Measurements from ENCODE around the gene SLC1A2. TPM values are rescaled to one million over a fixed set of nuclear protein-coding genes. Genes with fewer than 3 reads are reported as not detected.

The SLC1A2 gene
- total and polyA plus RNA-seq, 2 experiments from 2014 or later = 0.70 to 2.8 TPM

- no peaks in the 10 kb centered on the region for H3K36me3 Mint-ChIP-seq (ENCODE audit: low read depth)
- Histone ChIP-seq H3K36me3 (ENCODE audit: insufficient read depth) (no peaks in the 10 kb centered on the region), H2AFZ (no peak overlapping the region), H4K20me1 (replicated peaks; ENCODE audit: insufficient read depth) (no peaks in the 10 kb centered on the region), H3K4me1 (ENCODE audit: insufficient read depth) (no peaks in the 10 kb centered on the region), H3K9me2 (ENCODE audit: insufficient read depth) (no peaks in the 10 kb centered on the region), H3K27me3 (ENCODE audit: insufficient read depth) (no peaks in the 10 kb centered on the region), H3K4me3 (no peak overlapping the region), H3F3A (replicated peaks; ENCODE audit: low read depth) (no peaks in the 10 kb centered on the region), H3K4me2 (no peak overlapping the region), H3K27ac (ENCODE audit: low read depth) (no peak overlapping the region), H3K79me2 (replicated peaks; ENCODE audit: insufficient read depth) (no peaks in the 10 kb centered on the region)
- ATAC-seq (no peak), DNase-seq (ENCODE audit: low spot score) (no peak)
- peaks cover 3% of the 10 kb centered on the region; the same call in 2 of the 3 replicates for H3K4me1 Mint-ChIP-seq
- H3K27me3 Mint-ChIP-seq (ENCODE audit: insufficient read depth, low read depth, poor library complexity) = peaks cover 6% of the 10 kb centered on the region
- H3K4me3 Mint-ChIP-seq = no peak overlapping the region
- H3K9me3 Mint-ChIP-seq = no peaks in the 10 kb centered on the region
- TF ChIP-seq ZNF114 (CRISPR knock-in tag; IDR thresholded peaks at IDR 0.05) (no peak), CTCF (conservative IDR thresholded peaks at IDR 0.05; ENCODE audit: low read depth in 2 of 2) (no peak), POLR2AphosphoS5 (IDR thresholded peaks at IDR 0.05; ENCODE audit: low read depth) (no peak), JUNB (IDR thresholded peaks at IDR 0.05; ENCODE audit: unreplicated experiment) (no peak), EZH2 (IDR thresholded peaks at IDR 0.05; ENCODE audit: low read depth, unreplicated experiment) (no peak), NANOG (IDR thresholded peaks at IDR 0.05; ENCODE audit: borderline replicate concordance) (no peak), STAT1 (IDR thresholded peaks at IDR 0.05; ENCODE audit: unreplicated experiment) (no peak), REST (IDR thresholded peaks at IDR 0.05; ENCODE audit: unreplicated experiment) (no peak)
- H3K27ac Mint-ChIP-seq = no peak overlapping the region
Observed at GRCh38 chr11:35307221-35307621, 112.1 kb downstream of the SLC1A2 start.

- no peaks in the 10 kb centered on the region for H3K79me2 ChIP-seq (replicated peaks; ENCODE audit: insufficient read depth)
- no peaks in the 10 kb centered on the region for H4K20me1 ChIP-seq (replicated peaks; ENCODE audit: insufficient read depth)
- ATAC-seq (peak; percentile 99), DNase-seq (ENCODE audit: low spot score) (peak; percentile 84)
- no peak overlapping the region for H3K4me3 ChIP-seq
- no peak overlapping the region for H3K4me2 ChIP-seq
- Mint-ChIP-seq H3K27me3 (ENCODE audit: insufficient read depth, low read depth, poor library complexity) (peaks cover 6% of the 10 kb centered on the region), H3K36me3 (ENCODE audit: low read depth) (no peaks in the 10 kb centered on the region), H3K4me1 (peaks cover 3% of the 10 kb centered on the region; the same call in 2 of the 3 replicates), H3K9me3 (no peaks in the 10 kb centered on the region), H3K4me3 (no peak overlapping the region), H3K27ac (no peak overlapping the region)
- H2AFZ ChIP-seq = no peak overlapping the region
- H3F3A ChIP-seq (replicated peaks; ENCODE audit: low read depth) = no peaks in the 10 kb centered on the region
- H3K4me1 ChIP-seq (ENCODE audit: insufficient read depth) = no peaks in the 10 kb centered on the region
- no peaks in the 10 kb centered on the region for H3K9me2 ChIP-seq (ENCODE audit: insufficient read depth)
- H3K36me3 ChIP-seq (ENCODE audit: insufficient read depth) = no peaks in the 10 kb centered on the region
- H3K27ac ChIP-seq (ENCODE audit: low read depth) = no peak overlapping the region
- H3K27me3 ChIP-seq (ENCODE audit: insufficient read depth) = no peaks in the 10 kb centered on the region
- TF ChIP-seq ZNF462 (CRISPR knock-in tag; IDR thresholded peaks at IDR 0.05) = no peak
Observed at GRCh38 chr11:35305670-35306382, 113.5 kb downstream of the SLC1A2 start.

Measured in GM23338 (cell line).